Activated CD8-positive, alpha-beta T cell treated with anti-CD3 and anti-CD28 coated beads, Interleukin-2, amount 10 ng/mL, durations not matched to agents 7 days and 5 days (primary cell): ENCODE measurements around the gene RMC1. TPM values are rescaled to one million over a fixed set of nuclear protein-coding genes. Genes with fewer than 3 reads are reported as not detected.
"Not testable (repeated sequence)": the region's sequence is repeated elsewhere in the genome, so short reads cannot be mapped to it uniquely, and the experiment has no call there.

Experiments
- ATAC-seq: fragments of 150-1000 bp; cut with Tn5 transposase; one replicate; pipeline ENCODE4 v1.10.0; 2021; ENCODE audit warnings: moderate library complexity
- CTCF ChIA-PET: fragments of 350-600 bp; sonication (Branson Sonifier 250); formaldehyde crosslinking; loops from one replicate; lab custom pipeline; 2021; ENCODE audit warnings: antibody characterized with exemption; lab: Charles Lee
- POLR2A ChIA-PET: fragments of 350-600 bp; sonication (Branson Sonifier 250); formaldehyde crosslinking; loops from one replicate; lab custom pipeline; 2021; ENCODE audit warnings: antibody characterized with exemption; lab: Charles Lee
- DNase-seq: peaks from one replicate; pipeline ENCODE4 v3.0.0-alpha.2; 2020
- H3K27ac Mint-ChIP-seq: one replicate; pipeline ENCODE4 v1.8.0; 2021; ENCODE audit warnings: mild to moderate bottlenecking, mixed read lengths
- H3K27me3 Mint-ChIP-seq: one replicate; pipeline ENCODE4 v1.8.0; 2021; ENCODE audit warnings: low read depth, mixed read lengths
- H3K36me3 Mint-ChIP-seq: one replicate; pipeline ENCODE4 v1.8.0; 2021; ENCODE audit warnings: low read depth, mixed read lengths
- H3K4me1 Mint-ChIP-seq: one replicate; pipeline ENCODE4 v1.8.0; 2021; ENCODE audit warnings: low read depth, mixed read lengths
- H3K4me3 Mint-ChIP-seq: one replicate; pipeline ENCODE4 v1.8.0; 2021; ENCODE audit warnings: mild to moderate bottlenecking, mixed read lengths
- H3K9me3 Mint-ChIP-seq: one replicate; pipeline ENCODE4 v1.8.0; 2022; ENCODE audit warnings: mixed read lengths; ENCODE audit not compliant: insufficient read depth
- total RNA-seq, 2 experiments: library from RNA; stranded (reverse); gene quantifications; one replicate each; pipeline ENCODE4 v1.2.3, GENCODE V29; 2021

Gene RMC1
- total RNA-seq, 2 experiments from 2014 or later: 47.6 to 48.3 TPM

DNA sequence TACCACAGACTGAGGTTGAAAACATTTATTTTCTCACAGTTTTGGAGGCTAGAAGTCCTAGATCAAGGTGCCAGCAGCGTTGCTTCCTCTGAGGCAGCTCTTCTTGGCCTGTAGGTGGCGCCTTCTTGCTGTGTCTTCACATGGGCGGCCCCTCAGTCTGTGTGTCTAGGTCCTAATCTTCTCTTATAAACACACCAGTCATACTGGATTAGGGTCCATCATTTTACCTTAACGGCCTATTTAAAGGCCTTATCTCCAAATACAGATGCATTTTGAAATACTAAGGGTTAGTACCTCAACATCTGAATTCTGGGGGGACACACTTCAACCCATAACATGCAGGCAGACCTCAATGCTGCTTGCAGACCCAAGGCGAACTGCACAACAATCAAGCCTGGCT is 4.4 kb upstream of the RMC1 start:
- H3K4me3 Mint-ChIP-seq: no peak overlapping the region
- ATAC-seq: peak; percentile 55

DNA sequence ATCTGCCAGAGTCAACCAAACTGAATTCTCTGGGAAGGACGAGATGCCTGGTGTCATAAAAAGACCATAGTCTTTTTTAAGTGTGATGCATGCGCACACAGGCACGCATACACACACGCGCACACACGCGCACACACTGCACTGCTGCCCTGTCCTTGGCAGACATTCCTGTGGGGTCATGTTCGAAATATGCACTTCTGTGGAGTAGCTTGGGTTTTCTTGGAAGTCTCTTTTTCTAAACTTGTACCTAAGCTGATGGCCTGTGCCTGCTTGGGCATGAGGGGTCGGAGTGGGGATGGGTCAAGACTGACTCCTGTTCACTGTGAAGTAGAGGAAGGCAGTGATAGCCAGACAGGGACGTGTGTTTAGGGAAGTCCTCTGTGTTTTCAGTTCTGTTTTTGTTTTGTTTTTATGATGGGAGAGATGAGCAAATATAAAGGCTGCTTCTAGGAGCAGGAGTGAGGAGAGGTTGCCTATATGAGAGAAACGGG is 4.0 kb upstream of the RMC1 start:
- Mint-ChIP-seq H3K27ac (no peak overlapping the region), H3K4me3 (no peak overlapping the region)
- POLR2A ChIA-PET: interaction anchor here (1.2 kb wide), 1 partner anchor 46 kb away, joined by 3 read pairs; no protein-coding TSS in a partner anchor

More for the DNA sequence above, 4.4 kb upstream of the RMC1 start:
- Mint-ChIP-seq H3K4me1 (peaks cover 36% of the 10 kb centered on the region), H3K36me3 (peaks cover 1% of the 10 kb centered on the region), H3K9me3 (no peaks in the 10 kb centered on the region), H3K27me3 (no peaks in the 10 kb centered on the region), H3K27ac (peak overlapping the region; percentile 40)
- peak; percentile 87 for DNase-seq
- ChIA-PET POLR2A (interaction anchor here (0.7 to 1.2 kb wide), 3 partner anchors 11 to 287 kb away, joined by 3 to 6 read pairs (median 3); no protein-coding TSS in a partner anchor), CTCF (interaction anchor here (0.7 to 4.6 kb wide), 42 partner anchors 9 to 528 kb away, joined by 3 to 51 read pairs (median 5); partner anchors contain the start of genes NPC1 and RIOK3)

DNA sequence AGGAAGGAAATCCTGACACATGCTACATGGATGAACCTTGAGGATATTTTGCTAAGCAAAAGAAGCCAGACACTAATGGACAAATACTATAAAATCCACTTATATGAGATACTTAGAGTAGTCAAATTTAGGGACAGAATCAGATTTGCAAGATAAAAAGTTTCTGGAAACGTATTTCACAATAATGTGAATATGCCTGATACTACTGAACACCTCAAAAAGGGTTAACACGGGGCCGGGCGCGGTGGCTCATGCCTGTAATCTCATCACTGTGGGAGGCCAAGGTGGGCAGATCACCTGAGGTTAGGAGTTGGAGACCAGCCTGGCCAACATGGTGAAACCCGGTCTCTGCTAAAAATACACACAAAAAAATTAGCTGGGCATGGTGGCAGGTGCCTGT is 1.7 kb upstream of the RMC1 start:
- H3K4me3 Mint-ChIP-seq: no peak overlapping the region
- POLR2A ChIA-PET: no interaction called here

More for the DNA sequence above, 4.0 kb upstream of the RMC1 start:
- no peak for ATAC-seq
- DNase-seq: no peak
- CTCF ChIA-PET: interaction anchor here (0.7 to 4.6 kb wide), 20 partner anchors 9 to 316 kb away, joined by 3 to 51 read pairs (median 9); partner anchors contain the start of genes NPC1 and RIOK3
- peaks cover 39% of the 10 kb centered on the region for H3K4me1 Mint-ChIP-seq
- H3K36me3 Mint-ChIP-seq: peaks cover 5% of the 10 kb centered on the region
- H3K9me3 Mint-ChIP-seq: no peaks in the 10 kb centered on the region
- H3K27me3 Mint-ChIP-seq: no peaks in the 10 kb centered on the region

DNA sequence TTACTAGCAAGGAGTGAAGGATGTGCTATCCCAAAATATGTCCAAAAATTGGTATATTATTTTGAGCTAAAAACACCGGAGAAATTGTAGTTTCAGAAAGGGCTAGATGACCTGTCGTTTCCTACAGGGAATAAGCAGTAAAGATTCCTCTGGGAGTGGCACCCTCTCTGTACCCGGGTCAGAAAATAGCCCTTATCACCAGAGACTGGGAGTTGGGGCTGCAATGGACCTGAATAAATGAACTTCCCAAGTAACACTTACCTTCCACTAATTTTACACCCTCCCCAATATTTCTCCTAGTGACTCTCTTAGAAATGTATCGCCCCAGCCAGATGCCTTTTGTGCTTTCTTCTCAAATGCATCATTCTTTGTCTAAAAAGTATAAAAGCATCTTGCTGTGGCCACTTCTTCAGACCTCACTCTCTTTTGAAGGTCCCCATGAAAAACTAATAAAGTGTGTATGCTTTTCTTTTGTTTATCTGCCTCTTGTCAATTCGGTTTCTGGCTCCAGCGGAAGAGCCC is 734 bp upstream of the RMC1 start:
- DNase-seq (no peak), ATAC-seq (no peak)
- Mint-ChIP-seq H3K27ac (peak overlapping the region; percentile 87), H3K9me3 (no peaks in the 10 kb centered on the region), H3K36me3 (peaks cover 25% of the 10 kb centered on the region), H3K27me3 (no peaks in the 10 kb centered on the region), H3K4me3 (peak overlapping the region; percentile 80), H3K4me1 (peaks cover 61% of the 10 kb centered on the region)
- CTCF ChIA-PET: interaction anchor here (0.6 to 6.3 kb wide), 6 partner anchors 9 to 339 kb away, joined by 3 to 42 read pairs (median 4); no protein-coding TSS in a partner anchor
- POLR2A ChIA-PET: interaction anchor here (0.6 to 2.0 kb wide), 4 partner anchors 14 to 83 kb away, joined by 3 to 9 read pairs (median 4); partner anchors contain the start of gene NPC1

More for the DNA sequence above, 1.7 kb upstream of the RMC1 start:
- Mint-ChIP-seq H3K9me3 (no peaks in the 10 kb centered on the region), H3K27me3 (no peaks in the 10 kb centered on the region), H3K36me3 (peaks cover 17% of the 10 kb centered on the region), H3K4me1 (peaks cover 53% of the 10 kb centered on the region), H3K27ac (no peak overlapping the region)
- DNase-seq (no peak), ATAC-seq (no peak)
- CTCF ChIA-PET: interaction anchor here (0.6 to 6.3 kb wide), 7 partner anchors 14 to 890 kb away, joined by 3 to 42 read pairs (median 4); no protein-coding TSS in a partner anchor

DNA sequence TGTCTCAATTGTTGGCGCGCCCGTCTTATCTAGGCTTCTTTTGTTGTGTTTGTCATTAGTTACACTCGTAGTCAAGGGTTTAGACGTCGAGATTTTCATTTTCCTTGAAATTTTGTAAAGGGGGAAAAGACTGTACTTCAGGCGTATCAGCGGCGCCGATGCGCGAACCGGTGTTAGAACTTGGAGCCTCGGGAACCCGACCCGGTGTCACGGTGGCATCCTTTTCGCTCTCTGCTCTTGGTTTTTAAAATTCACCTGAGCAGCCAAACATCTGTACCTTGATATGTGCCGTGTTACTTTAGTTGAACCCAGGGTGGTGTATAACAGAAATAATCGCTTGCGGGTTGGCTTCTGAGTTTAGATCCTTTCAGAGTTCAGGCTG is 643 bp downstream of the RMC1 start:
- ChIA-PET CTCF (interaction anchor here (1.7 to 6.3 kb wide), 3 partner anchors 12 to 18 kb away, joined by 6 to 42 read pairs (median 13); no protein-coding TSS in a partner anchor), POLR2A (interaction anchor here (1.0 to 2.0 kb wide), 2 partner anchors 16 to 51 kb away, joined by 4 to 9 read pairs; partner anchors contain the start of gene RIOK3)
- Mint-ChIP-seq H3K4me1 (peaks cover 57% of the 10 kb centered on the region), H3K27ac (peak overlapping the region; percentile 76), H3K9me3 (no peaks in the 10 kb centered on the region), H3K4me3 (peak overlapping the region; percentile 97), H3K27me3 (no peaks in the 10 kb centered on the region), H3K36me3 (peaks cover 37% of the 10 kb centered on the region)
- ATAC-seq (no peak), DNase-seq (peak; percentile 29)

DNA sequence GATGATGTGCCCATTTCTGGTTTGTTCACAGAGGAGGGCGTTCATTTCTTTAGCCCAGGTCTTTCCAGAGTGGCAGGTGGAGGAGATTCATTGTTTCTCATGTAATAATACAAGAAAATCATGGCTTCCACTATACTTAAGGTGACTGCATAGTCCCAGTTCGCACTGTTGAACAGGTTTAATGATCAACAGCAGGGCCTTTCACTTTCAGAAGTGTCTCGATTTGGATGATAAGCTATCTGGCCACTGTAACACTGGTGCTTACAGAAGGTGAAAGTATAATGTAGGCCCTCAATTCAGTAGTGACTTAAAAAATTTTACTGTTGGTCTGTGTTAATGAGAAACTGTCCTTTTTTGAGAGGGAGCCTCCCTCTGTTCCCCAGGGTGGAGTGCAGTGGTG is 1.4 kb downstream of the RMC1 start:
- H3K4me1 Mint-ChIP-seq: peaks cover 51% of the 10 kb centered on the region
- H3K4me3 Mint-ChIP-seq: peak overlapping the region; percentile 97
- H3K9me3 Mint-ChIP-seq: no peaks in the 10 kb centered on the region
- POLR2A ChIA-PET: no interaction called here
- DNase-seq (peak; percentile 39), ATAC-seq (no peak)
- peaks cover 37% of the 10 kb centered on the region for H3K36me3 Mint-ChIP-seq
- CTCF ChIA-PET: interaction anchor here (1.0 to 6.3 kb wide), 5 partner anchors 11 to 198 kb away, joined by 3 to 42 read pairs (median 6); no protein-coding TSS in a partner anchor
- peak overlapping the region; percentile 76 for H3K27ac Mint-ChIP-seq
- H3K27me3 Mint-ChIP-seq: no peaks in the 10 kb centered on the region

DNA sequence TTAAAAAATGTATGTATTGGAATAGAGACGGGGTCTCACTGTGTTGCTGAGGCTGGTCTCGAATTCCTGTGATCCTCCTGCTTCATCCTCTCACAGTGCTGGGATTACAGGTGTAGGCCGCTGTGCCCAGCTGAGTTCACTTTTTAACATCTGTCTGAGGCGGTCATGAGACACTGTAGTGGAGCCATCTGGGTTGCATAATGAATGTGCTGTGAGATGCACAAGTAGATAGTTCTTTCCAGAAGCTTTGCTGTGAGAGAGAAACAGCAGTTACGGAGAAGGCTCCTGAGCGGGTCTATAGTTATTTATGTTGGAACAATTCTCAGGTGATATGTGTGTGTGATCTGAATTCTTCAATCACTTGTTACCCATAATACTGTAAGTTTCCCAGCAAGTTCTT is 3.1 kb downstream of the RMC1 start:
- Mint-ChIP-seq H3K4me1 (peaks cover 54% of the 10 kb centered on the region), H3K27ac (no peak overlapping the region), H3K36me3 (peaks cover 51% of the 10 kb centered on the region), H3K27me3 (no peaks in the 10 kb centered on the region), H3K9me3 (no peaks in the 10 kb centered on the region), H3K4me3 (no peak overlapping the region)
- ChIA-PET POLR2A (no interaction called here), CTCF (interaction anchor here (0.8 to 6.3 kb wide), 3 partner anchors 9 to 19 kb away, joined by 3 to 42 read pairs (median 4); no protein-coding TSS in a partner anchor)
- ATAC-seq (no peak), DNase-seq (no peak)

DNA sequence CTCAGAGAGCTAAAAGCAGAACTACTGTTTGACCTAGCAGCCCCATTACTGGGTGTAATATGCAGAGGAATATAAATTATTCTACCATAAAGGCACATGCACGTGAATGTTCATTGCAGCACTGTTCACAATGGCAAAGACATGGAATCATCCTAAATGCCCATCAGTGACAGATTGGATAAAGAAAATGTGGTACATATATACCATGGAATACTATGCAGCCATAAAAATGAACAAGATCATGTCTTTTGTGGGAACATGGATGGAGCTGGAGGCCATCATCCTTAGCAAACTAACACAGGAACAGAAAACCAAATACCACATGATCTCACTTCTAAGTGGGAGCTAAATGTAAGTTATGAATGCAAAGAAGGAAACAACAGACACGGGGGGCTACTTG is 7.6 kb downstream of the RMC1 start:
- not testable (repeated sequence) for H3K27ac Mint-ChIP-seq, H3K4me3 Mint-ChIP-seq, DNase-seq, ATAC-seq, H3K9me3 Mint-ChIP-seq, H3K27me3 Mint-ChIP-seq
- H3K36me3 Mint-ChIP-seq: peaks cover 62% of the 10 kb centered on the region
- POLR2A ChIA-PET: interaction anchor here (0.6 kb wide), 1 partner anchor 79 kb away, joined by 4 read pairs; no protein-coding TSS in a partner anchor
- CTCF ChIA-PET: interaction anchor here (0.9 to 1.2 kb wide), 2 partner anchors 13 to 23 kb away, joined by 5 to 9 read pairs; no protein-coding TSS in a partner anchor
- peaks cover 46% of the 10 kb centered on the region for H3K4me1 Mint-ChIP-seq

DNA sequence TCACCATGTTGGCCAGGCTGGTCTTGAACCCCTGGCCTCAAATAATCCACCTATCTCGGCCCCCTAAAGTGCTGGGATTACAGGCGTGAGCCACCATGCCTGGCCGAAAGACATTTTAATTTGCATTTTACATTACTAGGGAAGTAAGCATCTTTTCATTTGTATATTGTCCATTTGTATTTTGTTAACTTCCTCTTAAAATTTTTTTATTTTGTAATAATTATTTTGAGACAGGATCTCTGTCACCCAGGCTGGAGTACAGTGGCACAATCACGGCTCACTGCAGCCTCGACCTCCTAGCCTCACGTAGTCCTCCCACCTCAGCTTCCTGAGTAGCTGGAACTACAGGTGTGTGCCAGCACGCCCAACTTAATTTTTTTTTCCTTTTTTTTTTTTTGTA is 8.9 kb downstream of the RMC1 start:
- H3K27me3 Mint-ChIP-seq, DNase-seq, ATAC-seq, H3K9me3 Mint-ChIP-seq: not testable (repeated sequence)
- H3K4me1 Mint-ChIP-seq: peaks cover 41% of the 10 kb centered on the region
- peaks cover 58% of the 10 kb centered on the region for H3K36me3 Mint-ChIP-seq
- peak overlapping the region; percentile 48 for H3K27ac Mint-ChIP-seq
- POLR2A ChIA-PET: interaction anchor here (0.6 kb wide), 1 partner anchor 514 kb away, joined by 3 read pairs; no protein-coding TSS in a partner anchor
- peak overlapping the region; percentile 15 for H3K4me3 Mint-ChIP-seq
- CTCF ChIA-PET: interaction anchor here (1.2 kb wide), 1 partner anchor 13 kb away, joined by 5 read pairs; no protein-coding TSS in a partner anchor

DNA sequence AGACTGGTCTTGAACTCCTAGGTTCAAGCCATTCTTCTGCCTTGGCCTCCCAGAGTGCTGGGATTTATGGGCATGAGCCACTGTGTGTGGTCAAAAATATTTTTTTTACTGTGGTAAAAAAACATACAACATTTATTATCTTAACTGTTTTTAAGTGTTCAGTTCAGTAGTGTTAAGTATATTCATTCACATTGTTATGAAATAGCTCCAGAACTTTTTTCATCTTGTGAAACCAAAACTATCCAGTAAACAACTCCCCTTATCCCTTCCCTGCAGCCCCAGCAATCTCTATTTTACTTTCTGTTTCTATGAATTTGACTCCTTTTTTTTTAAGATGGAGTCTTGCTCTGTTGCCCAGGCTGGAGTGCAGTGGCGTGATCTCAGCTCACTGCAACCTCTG is 9.3 kb downstream of the RMC1 start:
- DNase-seq (no peak), ATAC-seq (peak; percentile 30)
- ChIA-PET CTCF (interaction anchor here (1.2 kb wide), 1 partner anchor 13 kb away, joined by 5 read pairs; no protein-coding TSS in a partner anchor), POLR2A (interaction anchor here (0.6 kb wide), 1 partner anchor 514 kb away, joined by 3 read pairs; no protein-coding TSS in a partner anchor)
- peaks cover 59% of the 10 kb centered on the region for H3K36me3 Mint-ChIP-seq
- peak overlapping the region; percentile 15 for H3K4me3 Mint-ChIP-seq
- H3K4me1 Mint-ChIP-seq: peaks cover 38% of the 10 kb centered on the region
- H3K9me3 Mint-ChIP-seq: no peaks in the 10 kb centered on the region
- no peaks in the 10 kb centered on the region for H3K27me3 Mint-ChIP-seq
- H3K27ac Mint-ChIP-seq: peak overlapping the region; percentile 48

DNA sequence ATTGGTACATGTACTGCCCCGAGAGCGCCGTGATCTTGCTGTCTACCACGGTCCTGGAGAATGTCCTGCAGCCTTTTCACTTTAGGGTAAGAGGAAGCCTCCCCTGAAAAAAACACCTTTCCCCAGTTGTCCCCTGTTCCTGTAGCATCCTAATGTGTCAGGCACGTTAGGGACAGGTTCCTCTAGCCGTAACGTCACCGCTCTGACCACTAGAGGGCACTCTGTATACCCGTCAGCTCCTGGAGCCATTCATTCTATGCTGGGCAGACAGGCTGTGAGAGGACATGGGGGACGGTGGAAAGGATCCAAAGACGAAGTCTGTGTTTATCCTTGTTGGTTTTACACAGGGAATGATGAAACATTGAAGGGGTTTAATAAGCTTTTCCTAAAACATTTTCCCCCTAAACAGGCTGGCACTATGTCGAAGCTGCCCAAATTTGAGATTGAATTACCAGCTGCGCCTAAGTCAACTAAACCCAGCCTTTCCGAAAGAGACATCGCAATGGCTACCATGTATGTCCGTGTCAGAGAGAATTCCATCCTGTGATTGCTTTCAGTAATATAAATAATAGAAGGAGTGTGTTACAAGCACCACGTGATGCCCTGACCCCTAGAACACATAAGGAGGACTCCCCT is 12.7 kb downstream of the RMC1 start:
- no peaks in the 10 kb centered on the region for H3K9me3 Mint-ChIP-seq
- ATAC-seq (peak; percentile 95), DNase-seq (peak; percentile 85)
- H3K36me3 Mint-ChIP-seq: peaks cover 62% of the 10 kb centered on the region
- H3K4me3 Mint-ChIP-seq: no peak overlapping the region
- ChIA-PET POLR2A (interaction anchor here (1.6 kb wide), 1 partner anchor 70 kb away, joined by 4 read pairs; the partner anchor contains the start of gene NPC1), CTCF (interaction anchor here (0.7 to 3.6 kb wide), 43 partner anchors 9 to 384 kb away, joined by 3 to 42 read pairs (median 4); partner anchors contain the start of genes NPC1, RIOK3 and RMC1)
- H3K27me3 Mint-ChIP-seq: no peaks in the 10 kb centered on the region
- peaks cover 26% of the 10 kb centered on the region for H3K4me1 Mint-ChIP-seq
- H3K27ac Mint-ChIP-seq: peak overlapping the region; percentile 45
